B cell (primary cell): Measurements from ENCODE around the gene C9orf72. TPM values are rescaled to one million over a fixed set of nuclear protein-coding genes. Genes with fewer than 3 reads are reported as not detected.

Experiments
- ATAC-seq: fragments of 200-7000 bp; cut with Tn5 transposase; one replicate; pipeline ENCODE4 v1.10.0; 2021; ENCODE audit warnings: low read depth, mild to moderate bottlenecking, moderate number of reproducible peaks, moderate library complexity
- CTCF ChIA-PET: fragments of 350-600 bp; sonication (Branson Sonifier 250); formaldehyde crosslinking; loops from one replicate; lab custom pipeline; 2021; ENCODE audit warnings: antibody characterized with exemption, inconsistent platforms; lab: Charles Lee
- POLR2A ChIA-PET: fragments of 350-600 bp; sonication (Branson Sonifier 250); formaldehyde crosslinking; loops from one replicate; lab custom pipeline; 2021; ENCODE audit warnings: antibody characterized with exemption; lab: Charles Lee
- DNase-seq: peaks from one replicate; pipeline ENCODE4 v3.0.0; 2013
- H2AFZ ChIP-seq: 2 replicates; pipeline ENCODE4 v1.6.1; 2012; ENCODE audit warnings: mild to moderate bottlenecking, low read depth, low read length; ENCODE audit not compliant: insufficient read depth, poor library complexity, severe bottlenecking
- H3K27ac ChIP-seq, 2 donors: 1 replicate in 1 of 2; 2 replicates in 1 of 2; pipeline ENCODE4 v1.5.1; 2012 to 2013; ENCODE audit warnings: low read length in 2 of 2, mild to moderate bottlenecking in 2 of 2, moderate library complexity in 1 of 2
- H3K27me3 ChIP-seq, 4 experiments: fragments of 200-600 bp in 1 of 4; sonication (generic) in 1 of 4; replicated peaks in 1 of 4; 1 replicate in 2 of 4; 2 replicates in 2 of 4; pipeline versions ENCODE4 v1.6.1 to v1.7.0; 2013 to 2016; ENCODE audit warnings: low read length in 3 of 4, mild to moderate bottlenecking in 2 of 4, mixed read lengths in 1 of 4, moderate library complexity in 1 of 4; ENCODE audit not compliant: insufficient read depth in 4 of 4, control insufficient read depth in 3 of 4; ENCODE audit errors: control extremely low read depth in 1 of 4
- H3K36me3 ChIP-seq, 2 experiments: replicated peaks in 1 of 2; 1 replicate in 1 of 2; 2 replicates in 1 of 2; pipeline versions ENCODE4 v1.6.1 to v1.7.1; 2013; ENCODE audit warnings: low read length in 1 of 2; ENCODE audit not compliant: insufficient read depth in 2 of 2, control insufficient read depth in 1 of 2; ENCODE audit errors: control extremely low read depth in 1 of 2, extremely low read depth in 1 of 2
- H3K4me1 ChIP-seq, 2 donors: fragments of 200-600 bp in 1 of 2; sonication (generic) in 1 of 2; 1 replicate in 1 of 2; 2 replicates in 1 of 2; pipeline versions ENCODE4 v1.5.1 to v1.6.1; 2013 to 2017; ENCODE audit warnings: low read length in 2 of 2; ENCODE audit not compliant: control insufficient read depth in 2 of 2, insufficient read depth in 2 of 2
- H3K4me2 ChIP-seq: replicated peaks from 2 replicates; pipeline ENCODE3; 2012; ENCODE audit warnings: mild to moderate bottlenecking, low read depth, low read length; ENCODE audit not compliant: poor library complexity, severe bottlenecking
- H3K4me3 ChIP-seq, 5 experiments: fragments of 200-600 bp in 1 of 5; sonication (generic) in 1 of 5; 1 replicate in 3 of 5; 2 replicates in 2 of 5; pipeline versions ENCODE4 v1.5.1 to v1.7.0; 2011 to 2016; ENCODE audit warnings: low read length in 4 of 5, mild to moderate bottlenecking in 4 of 5, low read depth in 2 of 5, control low read depth in 1 of 5, moderate library complexity in 1 of 5; ENCODE audit not compliant: insufficient read depth in 1 of 5; ENCODE audit errors: control extremely low read depth in 1 of 5, extremely low read depth in 1 of 5
- H3K79me2 ChIP-seq: fragments of 200-600 bp; sonication (generic); one replicate; pipeline ENCODE4 v1.6.0; 2016; ENCODE audit warnings: low read length; ENCODE audit not compliant: control insufficient read depth, insufficient read depth
- H3K9ac ChIP-seq: fragments of 200-600 bp; sonication (generic); 2 replicates; pipeline ENCODE4 v1.6.1; 2017; ENCODE audit warnings: mild to moderate bottlenecking, low read length, moderate library complexity
- H3K9me3 ChIP-seq, 3 donors: one replicate each; pipeline versions ENCODE4 v1.6.1 to v1.7.1; 2013; ENCODE audit warnings: low read length in 2 of 3; ENCODE audit not compliant: control insufficient read depth in 2 of 3, insufficient read depth in 1 of 3; ENCODE audit errors: control extremely low read depth in 1 of 3
- H4K20me1 ChIP-seq: 2 replicates; pipeline ENCODE4 v1.6.0; 2012; ENCODE audit warnings: mild to moderate bottlenecking, low read length; ENCODE audit not compliant: insufficient read depth, control insufficient read depth, poor library complexity, severe bottlenecking
- H3K27ac Mint-ChIP-seq: one replicate; pipeline ENCODE4 v1.8.0; 2021; ENCODE audit warnings: mixed read lengths
- H3K27me3 Mint-ChIP-seq: one replicate; pipeline ENCODE4 v1.8.0; 2021; ENCODE audit warnings: mixed read lengths
- H3K4me1 Mint-ChIP-seq: one replicate; pipeline ENCODE4 v1.8.0; 2021; ENCODE audit warnings: mixed read lengths
- H3K4me3 Mint-ChIP-seq: one replicate; pipeline ENCODE4 v1.8.0; 2021; ENCODE audit warnings: mixed read lengths
- H3K9me3 Mint-ChIP-seq: one replicate; pipeline ENCODE4 v1.8.0; 2022; ENCODE audit warnings: mixed read lengths; ENCODE audit not compliant: insufficient read depth
- EZH2 ChIP-seq: IDR thresholded peaks from 2 replicates; pipeline ENCODE4 v1.6.1; 2012; ENCODE audit warnings: borderline replicate concordance, low read depth, mild to moderate bottlenecking, moderate library complexity, low read length; ENCODE audit not compliant: insufficient read depth, poor library complexity, severe bottlenecking
- WGBS: methylation state at CpG from one replicate; pipeline ENCODE4 v1.1.5; 2013; ENCODE audit warnings: missing lambda C conversion rate; ENCODE audit not compliant: insufficient coverage; 5-methylcytosine and 5-hydroxymethylcytosine counted together
- intact Hi-C: fragments of 100-400 bp; cut with micrococcal nuclease; formaldehyde crosslinking; loops from one replicate; pipeline ENCODE4 v1.10.0; 2022
- polyA plus RNA-seq: library from polyadenylated mRNA; depleted of rRNA; stranded (reverse); fragments of >200 nt; gene quantifications from 2 replicates; pipeline ENCODE4 v1.2.3, GENCODE V29; 2012
- total RNA-seq, 2 donors: library from RNA; stranded (reverse); fragments of 120-200 nt in 1 of 2; gene quantifications; 1 replicate in 1 of 2; 2 replicates in 1 of 2; pipeline versions ENCODE4 v1.2.3 to v1.2.4, GENCODE V29; 2013 to 2022
- TF ChIP-seq, protein P1 (sequence below): fragments of 200-600 bp; IDR thresholded peaks from one replicate; pipeline ENCODE4 v1.8.0; 2022; ENCODE audit warnings: antibody characterized with exemption, mild to moderate bottlenecking

The C9orf72 gene
- total and polyA plus RNA-seq, 2 donors (not counting 1 experiment from before 2014, with no cell fraction given): 18.3 to 27.6 TPM

GRCh38 chr9:27572566-27572917, 739 bp downstream of the C9orf72 start:
- Histone ChIP-seq H3K27ac (peak overlapping the region; percentile 97 to 99), H3K9me3 (no peaks in the 10 kb centered on the region), H2AFZ (peak overlapping the region; percentile 63), H3K27me3 (no peaks in the 10 kb centered on the region), H4K20me1 (no peaks in the 10 kb centered on the region), H3K36me3 (no peaks in the 10 kb centered on the region), H3K4me2 (peak overlapping the region; percentile 93), H3K4me3 (peak overlapping the region; percentile 71 to 93 (median 91)), H3K79me2 (peaks cover 37% of the 10 kb centered on the region), H3K4me1 (peaks cover 16 to 19% of the 10 kb centered on the region in 2 donors), H3K9ac (peak overlapping the region; percentile 99)
- ATAC-seq: peak; percentile 25
- intact Hi-C loops: loop anchor here (5.0 kb wide), 1 partner anchor 680 kb away; the partner anchor contains the start of gene CAAP1
- WGBS: 0% methylated on average over 6 of the region's 6 CpGs
- POLR2A ChIA-PET: interaction anchor here (1.1 kb wide), 2 partner anchors 89 to 240 kb away, joined by 3 read pairs; no protein-coding TSS in a partner anchor
- no peaks in the 10 kb centered on the region for H3K27me3 Mint-ChIP-seq
- CTCF ChIA-PET: interaction anchor here (1.0 to 1.7 kb wide), 4 partner anchors 8 to 239 kb away, joined by 3 to 7 read pairs (median 4); no protein-coding TSS in a partner anchor
- peaks cover 27% of the 10 kb centered on the region for H3K4me1 Mint-ChIP-seq
- H3K9me3 Mint-ChIP-seq: no peaks in the 10 kb centered on the region
- peak overlapping the region; percentile 98 for H3K4me3 Mint-ChIP-seq
- DNase-seq: peak; percentile 89
- no peak for TF ChIP-seq EZH2
- TF ChIP-seq, protein P1, sequence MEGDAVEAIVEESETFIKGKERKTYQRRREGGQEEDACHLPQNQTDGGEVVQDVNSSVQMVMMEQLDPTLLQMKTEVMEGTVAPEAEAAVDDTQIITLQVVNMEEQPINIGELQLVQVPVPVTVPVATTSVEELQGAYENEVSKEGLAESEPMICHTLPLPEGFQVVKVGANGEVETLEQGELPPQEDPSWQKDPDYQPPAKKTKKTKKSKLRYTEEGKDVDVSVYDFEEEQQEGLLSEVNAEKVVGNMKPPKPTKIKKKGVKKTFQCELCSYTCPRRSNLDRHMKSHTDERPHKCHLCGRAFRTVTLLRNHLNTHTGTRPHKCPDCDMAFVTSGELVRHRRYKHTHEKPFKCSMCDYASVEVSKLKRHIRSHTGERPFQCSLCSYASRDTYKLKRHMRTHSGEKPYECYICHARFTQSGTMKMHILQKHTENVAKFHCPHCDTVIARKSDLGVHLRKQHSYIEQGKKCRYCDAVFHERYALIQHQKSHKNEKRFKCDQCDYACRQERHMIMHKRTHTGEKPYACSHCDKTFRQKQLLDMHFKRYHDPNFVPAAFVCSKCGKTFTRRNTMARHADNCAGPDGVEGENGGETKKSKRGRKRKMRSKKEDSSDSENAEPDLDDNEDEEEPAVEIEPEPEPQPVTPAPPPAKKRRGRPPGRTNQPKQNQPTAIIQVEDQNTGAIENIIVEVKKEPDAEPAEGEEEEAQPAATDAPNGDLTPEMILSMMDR: no peak
- peak overlapping the region; percentile 99 for H3K27ac Mint-ChIP-seq

- Mint-ChIP-seq H3K4me1 (peaks cover 27% of the 10 kb centered on the region), H3K9me3 (no peaks in the 10 kb centered on the region), H3K27me3 (no peaks in the 10 kb centered on the region), H3K4me3 (peak overlapping the region; percentile 98), H3K27ac (peak overlapping the region; percentile 99)
- H3K4me2 ChIP-seq: peak overlapping the region; percentile 93
- peak overlapping the region; percentile 99 for H3K9ac ChIP-seq
- H3K79me2 ChIP-seq: peaks cover 41% of the 10 kb centered on the region
- DNase-seq: no peak
- no peaks in the 10 kb centered on the region for H3K9me3 ChIP-seq
- ChIA-PET CTCF (interaction anchor here (1.0 to 1.7 kb wide), 4 partner anchors 8 to 239 kb away, joined by 3 to 7 read pairs (median 4); no protein-coding TSS in a partner anchor), POLR2A (interaction anchor here (1.1 kb wide), 1 partner anchor 240 kb away, joined by 3 read pairs; no protein-coding TSS in a partner anchor)
- peak overlapping the region in 3 of 5 experiments; percentile 71 to 93 (median 81) for H3K4me3 ChIP-seq
- H3K36me3 ChIP-seq: no peaks in the 10 kb centered on the region
- intact Hi-C loops: loop anchor here (5.0 kb wide), 1 partner anchor 680 kb away; the partner anchor contains the start of gene CAAP1
- WGBS: 33% methylated on average over 1 of the region's 3 CpGs
- no peak for TF ChIP-seq EZH2
- TF ChIP-seq, protein P1: no peak
- no peak for ATAC-seq
- peaks cover 16 to 19% of the 10 kb centered on the region in 2 donors for H3K4me1 ChIP-seq
- peak overlapping the region; percentile 97 to 99 for H3K27ac ChIP-seq
- H4K20me1 ChIP-seq: no peaks in the 10 kb centered on the region
- no peak overlapping the region for H2AFZ ChIP-seq
- no peaks in the 10 kb centered on the region for H3K27me3 ChIP-seq
Measured at GRCh38 chr9:27572061-27572460, 1.2 kb downstream of the C9orf72 start.
